Activated CD4-positive, alpha-beta T cell treated with anti-CD3 and anti-CD28 coated beads, Interleukin-2, Interleukin-4, amounts not matched to agents 100 ng/mL and 50 ng/mL, durations not matched to agents 16 hours and 8 hours (primary cell): ENCODE measurements around the gene RBMS2.
A peak's percentile ranks its signal among the peaks of the same experiment; 100 is the strongest.

ENCODE experiments used
- DNase-seq: peaks from one replicate; pipeline ENCODE4 v3.0.0-alpha.2; 2020; ENCODE audit warnings: low spot score

The RBMS2 gene

DNA sequence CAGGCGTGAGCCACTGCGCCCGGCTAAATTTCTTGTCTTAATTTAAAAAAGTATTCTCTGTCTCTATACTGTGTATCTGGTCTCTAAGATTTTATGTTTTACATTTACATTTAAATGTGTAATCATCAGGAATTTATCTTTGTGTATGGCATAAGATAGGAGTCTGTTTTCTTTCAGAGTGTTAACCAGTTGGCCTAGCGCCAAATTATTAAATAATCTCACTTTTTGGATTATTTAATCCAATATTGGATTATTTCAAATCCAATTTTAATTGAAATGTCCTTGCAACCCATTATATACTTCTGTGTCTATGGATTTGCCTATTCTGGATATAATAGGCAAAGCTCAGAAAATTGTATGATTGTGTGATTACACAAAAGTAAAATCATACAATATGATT lies 63.5 kb downstream of the RBMS2 start:
- DNase-seq, result no peak

DNA sequence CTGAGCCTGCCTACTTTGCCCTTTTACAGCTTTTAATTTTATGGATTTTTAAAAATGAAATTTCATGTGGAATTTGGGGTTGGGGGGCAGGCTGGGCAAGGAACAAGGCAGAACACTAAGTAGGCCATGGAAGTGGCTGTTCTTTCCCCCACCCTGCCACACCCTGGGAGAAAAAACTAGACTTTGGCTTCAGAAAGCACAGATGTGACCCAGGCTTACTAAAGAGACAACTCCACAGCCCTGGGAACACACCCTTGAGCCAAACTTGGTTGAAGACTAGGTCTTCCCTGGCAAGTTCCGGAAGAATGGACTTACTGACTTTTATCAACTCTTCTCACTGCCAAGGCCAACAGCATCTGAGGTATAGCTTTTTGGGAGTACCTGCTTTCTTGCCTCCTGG lies 68.2 kb downstream of the RBMS2 start:
- DNase-seq, result no peak

GRCh38 chr12:56590237-56590830 lies 68.7 kb downstream of the RBMS2 start:
- DNase-seq, result peak; percentile 19

DNA sequence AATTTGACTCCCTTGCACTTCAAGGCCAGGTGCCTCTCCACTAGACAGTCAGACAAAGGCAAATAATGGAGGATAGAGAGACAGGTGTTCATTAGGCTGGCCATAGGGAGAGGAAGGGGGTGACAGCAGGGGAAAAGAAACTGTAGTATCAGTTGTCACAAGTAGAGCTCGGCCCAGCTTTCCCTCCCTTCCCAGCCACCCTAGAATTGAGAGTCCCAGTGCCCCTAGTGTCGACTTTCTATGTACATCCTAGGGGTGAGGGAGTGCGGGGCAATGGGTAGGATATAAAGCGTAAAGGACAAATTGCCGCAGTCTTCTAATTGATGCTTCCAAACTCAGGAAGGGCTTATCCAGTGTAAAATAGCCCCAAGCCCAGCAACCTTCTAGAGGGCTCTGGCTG lies 69.5 kb downstream of the RBMS2 start:
- no peak for DNase-seq

DNA sequence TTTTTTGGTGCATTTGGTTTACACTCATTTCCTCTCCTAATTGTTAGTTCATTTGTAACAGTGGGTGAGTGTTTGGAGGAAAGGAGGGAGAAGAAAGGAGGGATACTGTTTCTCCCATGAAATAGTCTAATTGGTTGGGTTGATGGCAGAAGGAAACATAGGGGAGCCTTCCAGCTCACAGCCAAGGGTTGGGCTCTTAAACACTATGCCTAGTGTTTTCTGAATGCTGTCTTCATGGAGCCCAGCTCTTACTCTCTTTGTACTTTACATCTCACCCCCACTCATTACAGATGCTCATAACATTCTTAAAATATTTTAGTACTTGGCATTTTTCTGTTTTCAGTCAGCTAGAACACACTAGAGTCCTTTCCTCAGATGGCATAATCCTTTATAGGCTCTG lies 70.3 kb downstream of the RBMS2 start:
- DNase-seq, result no peak

GRCh38 chr12:56593909-56594621 lies 72.4 kb downstream of the RBMS2 start:
- DNase-seq, result peak; percentile 54

DNA sequence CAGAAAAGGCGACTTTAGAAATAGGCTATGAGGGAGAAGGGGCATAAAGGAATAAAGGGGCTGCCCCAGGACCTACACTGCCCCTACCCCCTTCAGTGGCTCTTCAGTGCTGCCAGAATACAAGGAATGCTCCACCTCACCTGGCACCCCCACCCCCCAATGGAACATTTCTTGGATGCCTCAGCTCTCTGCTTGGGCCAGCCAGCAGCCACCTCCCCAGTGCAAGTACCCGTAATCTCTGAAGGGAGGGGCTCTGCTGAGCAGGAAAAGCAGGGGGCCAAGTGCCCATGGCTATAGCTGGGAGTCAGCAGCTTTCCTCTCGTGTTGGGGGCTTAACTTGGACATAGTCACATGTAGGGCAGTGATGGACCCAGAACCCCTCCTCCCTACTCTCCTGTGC lies 75.2 kb downstream of the RBMS2 start:
- DNase-seq, result no peak

DNA sequence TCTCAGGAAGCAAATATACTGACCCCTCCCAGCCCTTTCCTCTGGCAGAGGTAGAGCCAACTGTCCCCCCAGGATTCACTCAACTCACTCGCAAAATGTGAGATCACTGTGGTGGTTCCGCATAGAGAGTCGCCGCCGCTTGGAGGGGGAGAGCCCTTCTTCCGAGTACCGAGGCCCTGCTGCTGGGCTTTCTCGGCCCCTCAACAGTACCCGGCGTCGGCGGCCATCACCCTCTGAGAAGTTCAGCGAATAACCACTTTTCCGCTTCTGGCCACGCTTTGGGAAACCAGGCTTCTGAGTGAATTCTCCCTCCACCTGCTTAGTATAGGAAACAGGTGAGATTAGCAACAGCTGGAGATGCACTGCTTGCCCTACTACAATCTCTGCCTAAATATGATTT lies 77.4 kb downstream of the RBMS2 start:
- DNase-seq, result no peak

DNA sequence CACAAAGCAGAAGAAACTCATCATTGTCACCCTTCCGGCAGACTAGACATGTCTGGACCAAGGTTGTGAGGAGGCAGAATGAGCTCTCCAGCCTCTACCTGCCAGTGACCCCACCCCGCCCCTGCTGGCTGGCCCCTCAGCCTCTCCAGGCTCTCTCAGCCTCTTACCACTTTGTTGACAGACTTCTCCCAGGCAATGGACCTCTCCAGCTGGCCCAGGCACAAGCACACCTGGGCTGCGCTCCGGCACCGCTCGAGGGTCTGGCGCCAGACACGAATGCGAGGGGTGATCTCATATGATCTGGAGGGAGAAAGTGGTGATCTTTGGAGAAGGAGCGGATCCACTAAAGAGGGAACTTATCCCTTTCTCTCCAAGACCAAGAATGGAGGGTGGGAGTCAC lies 78.2 kb downstream of the RBMS2 start:
- DNase-seq, result no peak

- DNase-seq, result no peak
Observed at GRCh38 chr12:56600753-56601152, 79.1 kb downstream of the RBMS2 start.

DNA sequence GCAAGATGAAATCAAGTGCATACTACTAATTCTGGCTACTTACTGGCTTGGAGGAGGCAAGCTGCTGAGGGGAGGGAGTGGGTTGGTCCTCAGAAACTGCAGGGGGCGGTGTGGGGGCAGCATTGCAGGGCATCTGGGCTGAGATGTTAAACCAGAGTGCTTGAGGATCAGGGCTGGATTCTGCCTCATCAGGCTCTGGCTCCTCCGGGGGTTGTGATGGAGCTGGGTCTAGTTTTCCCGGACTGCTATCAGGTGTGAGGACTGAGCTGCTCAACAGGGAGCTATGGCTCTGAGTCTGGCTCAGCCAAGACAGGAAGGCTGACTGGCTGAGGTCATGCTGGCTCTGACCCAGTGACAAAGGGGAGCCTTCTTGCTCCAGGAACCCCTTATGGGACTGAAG lies 79.9 kb downstream of the RBMS2 start:
- DNase-seq, result no peak

DNA sequence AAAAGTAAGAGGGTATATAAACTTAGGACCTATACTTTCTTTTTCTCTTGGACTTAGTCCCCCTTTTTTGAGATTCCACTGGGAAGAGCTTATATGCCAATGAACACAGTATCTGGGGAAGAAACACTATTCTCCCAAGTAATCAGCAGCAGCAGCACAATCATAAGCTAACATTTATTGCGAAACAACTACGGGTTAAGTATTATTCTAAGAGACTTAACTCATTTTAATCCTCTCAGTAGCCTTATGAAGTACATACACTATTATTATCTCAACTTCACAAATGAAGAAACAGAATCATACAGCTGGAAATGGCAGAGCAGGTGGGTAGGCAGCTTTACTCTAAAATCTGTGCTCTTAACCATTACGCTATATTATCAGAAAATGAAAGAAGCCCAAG lies 80.6 kb downstream of the RBMS2 start:
- no peak for DNase-seq

DNA sequence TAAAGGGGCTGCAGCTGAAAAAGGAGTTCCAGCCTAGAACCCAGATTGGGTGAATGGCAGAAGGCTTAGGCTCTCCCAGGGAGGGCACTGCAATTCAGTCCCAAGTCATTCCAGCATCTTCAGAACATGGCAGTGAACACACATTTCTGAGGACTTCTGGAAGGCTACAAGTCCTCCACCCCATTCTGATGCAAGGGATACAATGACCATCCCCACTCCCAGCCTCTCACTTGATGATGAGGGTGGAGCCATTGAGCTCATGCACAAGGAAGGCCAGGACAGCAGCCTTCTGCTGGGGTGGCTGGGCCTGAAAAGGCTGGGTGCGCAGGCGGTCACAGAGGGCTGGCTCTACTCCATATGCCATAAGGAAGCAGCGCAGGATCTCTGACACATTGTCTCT lies 82.7 kb downstream of the RBMS2 start:
- DNase-seq, result no peak

DNA sequence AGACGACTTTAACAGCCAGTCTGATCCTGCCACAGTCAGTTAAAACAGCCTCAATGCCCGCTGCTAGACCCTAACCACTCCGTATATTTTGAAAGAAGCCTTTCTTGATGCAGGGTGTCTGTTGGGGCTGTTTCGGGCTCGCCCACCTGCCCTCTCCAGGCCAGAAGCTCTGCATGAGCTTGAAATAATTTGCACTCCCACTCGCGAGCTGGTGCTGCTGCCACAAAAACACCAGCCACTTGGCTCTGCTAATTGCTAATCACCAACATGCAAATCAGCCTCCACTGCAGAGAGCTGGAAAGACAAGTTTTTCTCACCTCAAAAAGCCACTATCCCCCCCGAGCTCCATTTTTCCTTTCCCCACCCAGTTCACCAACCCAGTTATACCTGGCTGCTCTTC lies 93.0 kb downstream of the RBMS2 start:
- no peak for DNase-seq

GRCh38 chr12:56616244-56616643 lies 94.6 kb downstream of the RBMS2 start:
- no peak for DNase-seq

DNA sequence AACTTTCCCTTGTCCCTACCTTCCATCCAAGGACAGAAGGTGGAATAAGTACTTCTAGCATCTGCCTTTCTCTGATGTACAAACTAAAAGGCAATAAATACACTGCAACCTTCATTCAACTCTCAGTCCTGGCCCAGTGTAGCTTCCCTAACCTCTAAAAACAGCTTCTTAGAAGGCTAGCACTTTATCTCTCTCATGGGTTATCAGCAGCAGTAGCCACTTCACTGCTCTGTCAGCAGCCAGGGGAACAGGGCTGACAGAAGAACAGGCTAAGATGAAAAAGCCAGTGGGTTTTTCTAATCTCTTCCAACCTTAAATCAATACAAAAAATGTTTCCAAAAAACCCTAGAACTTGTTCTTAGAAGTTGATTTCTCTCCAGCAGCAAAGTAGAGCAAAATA lies 95.3 kb downstream of the RBMS2 start:
- no peak for DNase-seq

DNA sequence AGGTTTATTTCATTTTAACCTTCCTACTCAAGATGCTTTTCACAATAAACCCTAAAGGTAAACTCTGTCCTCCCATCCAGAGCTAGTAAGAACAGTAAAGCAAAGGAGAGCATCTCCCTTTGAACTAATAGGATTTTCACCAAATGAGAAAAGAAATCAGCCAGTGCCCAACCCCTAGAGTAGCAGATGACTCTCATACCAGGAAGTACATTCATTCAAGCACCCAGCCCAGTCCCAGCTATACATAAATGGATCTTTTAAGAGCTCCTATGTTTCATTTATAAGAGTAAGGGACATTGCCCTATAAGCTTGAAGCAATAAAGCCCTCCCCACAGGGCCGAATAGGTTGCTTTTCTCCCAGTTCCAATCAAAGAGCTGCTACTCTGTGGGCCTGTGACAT lies 100.9 kb downstream of the RBMS2 start:
- DNase-seq, result no peak

DNA sequence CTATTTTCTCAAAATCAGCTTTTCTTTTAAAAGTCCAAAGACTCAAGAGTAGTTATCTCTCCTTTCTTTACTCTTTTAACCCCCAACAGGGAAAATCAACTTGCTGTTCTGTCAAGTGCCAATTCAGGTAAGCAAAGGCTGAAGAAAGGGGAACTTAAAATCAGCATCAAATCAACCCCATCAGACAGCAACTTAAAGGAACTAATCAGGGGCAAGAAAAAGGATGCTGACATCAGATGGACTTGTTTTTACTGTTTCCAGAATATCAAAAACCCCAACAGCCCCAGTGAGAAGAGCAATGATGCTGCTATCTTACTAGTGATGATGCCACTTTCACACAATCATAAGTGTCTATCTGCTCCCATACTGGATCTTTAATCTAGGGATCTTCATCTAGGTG lies 105.1 kb downstream of the RBMS2 start:
- DNase-seq, result no peak

DNA sequence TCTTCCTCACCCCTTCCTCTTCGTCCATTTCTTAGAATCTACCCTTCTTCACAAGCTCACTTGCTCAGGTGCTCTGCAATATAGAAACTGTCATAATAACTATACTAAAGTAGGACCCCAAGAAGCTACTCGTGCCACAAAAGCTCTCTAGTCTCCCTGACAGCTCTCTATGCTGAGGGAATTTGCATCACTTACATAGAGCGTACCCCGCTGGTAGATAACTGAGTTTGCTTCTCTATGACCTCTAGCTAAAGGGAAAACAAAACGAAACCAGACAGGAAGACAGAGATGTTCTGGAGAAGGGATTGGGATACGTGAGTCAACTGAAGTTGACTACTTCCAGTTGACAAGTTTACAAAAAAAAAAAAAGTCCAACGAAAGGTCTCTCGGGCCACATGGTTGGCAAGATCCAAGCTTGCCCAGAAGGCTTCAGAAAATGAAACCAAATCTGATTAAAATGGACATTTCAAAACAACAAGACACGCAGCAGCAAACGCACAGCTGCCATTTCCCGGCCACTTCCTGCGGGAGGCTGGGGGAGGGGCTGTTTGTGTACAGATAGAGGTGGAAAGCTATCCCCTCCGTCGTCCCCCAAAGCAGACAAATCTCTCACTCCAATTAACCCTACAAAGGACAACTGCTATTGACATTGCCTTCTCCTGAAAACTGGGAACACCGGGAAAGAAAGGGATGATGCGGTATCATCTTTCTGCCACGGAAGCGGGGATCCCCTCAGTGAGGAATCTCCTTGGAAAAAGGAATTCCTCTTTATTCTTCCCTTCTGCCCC lies 107.2 kb downstream of the RBMS2 start:
- DNase-seq, result peak; percentile 69

GRCh38 chr12:56629459-56630179 lies 108.0 kb downstream of the RBMS2 start:
- DNase-seq, result no peak

DNA sequence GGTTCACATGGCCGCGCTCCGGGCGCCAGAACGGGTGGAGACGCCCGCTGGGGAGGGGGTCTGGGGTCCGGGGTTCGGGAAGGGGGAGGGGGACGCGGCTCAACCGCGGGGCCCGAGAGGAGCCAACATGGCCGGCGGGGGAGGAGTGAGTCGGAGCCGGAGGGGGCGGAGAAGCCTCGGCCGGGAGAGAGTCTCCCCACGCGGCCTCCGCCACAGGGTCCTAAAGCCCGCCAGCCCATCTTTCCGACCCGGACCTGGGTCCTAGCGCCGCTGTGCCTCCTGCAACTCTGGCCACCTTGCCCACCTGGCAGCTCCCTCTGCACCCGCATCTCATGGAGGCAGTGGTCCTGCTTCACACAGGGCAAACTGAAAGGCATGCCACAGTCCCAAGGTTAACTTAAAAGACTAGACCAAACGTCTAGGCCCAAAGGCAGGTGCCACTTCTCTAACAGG lies 108.6 kb downstream of the RBMS2 start, which contains the start of gene BAZ2A:
BAZ2A (minus strand) TSS at position 147 of the 453 bp plus-strand sequence. CDS start 12,796 bp downstream, outside the sequence.
- peak; percentile 90 for DNase-seq
